Osteoblast (primary cell): Measurements from ENCODE around the gene WIZ. TPM values are rescaled to one million over a fixed set of nuclear protein-coding genes. Genes with fewer than 3 reads are reported as not detected.

Experiments
- DNase-seq: peaks from one replicate; pipeline ENCODE4 v3.0.0; 2011; ENCODE audit warnings: low spot score, mixed read lengths; ENCODE audit not compliant: insufficient read length; ENCODE audit errors: missing footprints
- H2AFZ ChIP-seq: 2 replicates; pipeline ENCODE4 v1.6.0; 2011; ENCODE audit warnings: mild to moderate bottlenecking, low read length
- H3K27ac ChIP-seq: 2 replicates; pipeline ENCODE4 v1.5.1; 2011; ENCODE audit warnings: mild to moderate bottlenecking, low read depth, low read length, moderate library complexity
- H3K27me3 ChIP-seq: 2 replicates; pipeline ENCODE4 v1.6.0; 2012; ENCODE audit warnings: mild to moderate bottlenecking, control low read depth, inconsistent platforms, low read length, moderate library complexity; ENCODE audit not compliant: insufficient read depth
- H3K36me3 ChIP-seq: 2 replicates; pipeline ENCODE4 v1.5.1; 2011; ENCODE audit warnings: mild to moderate bottlenecking, low read length, control low read depth, moderate library complexity; ENCODE audit not compliant: insufficient read depth
- H3K4me1 ChIP-seq: 2 replicates; pipeline ENCODE4 v1.5.1; 2011; ENCODE audit warnings: mild to moderate bottlenecking, low read length, control low read depth, moderate library complexity; ENCODE audit not compliant: insufficient read depth
- H3K4me2 ChIP-seq: 2 replicates; pipeline ENCODE4 v1.6.0; 2011; ENCODE audit warnings: mild to moderate bottlenecking, low read length; ENCODE audit not compliant: insufficient read depth
- H3K4me3 ChIP-seq: fragments of 200-600 bp; sonication (generic); 3 replicates; pipeline ENCODE4 v1.5.1; 2012; ENCODE audit warnings: mild to moderate bottlenecking, low read length, inconsistent platforms; ENCODE audit not compliant: insufficient read depth
- H3K79me2 ChIP-seq: 2 replicates; pipeline ENCODE4 v1.6.0; 2012; ENCODE audit warnings: mild to moderate bottlenecking, low read length, control low read depth, inconsistent platforms; ENCODE audit not compliant: insufficient read depth
- H3K9me3 ChIP-seq: 2 replicates; pipeline ENCODE4 v1.5.1; 2011; ENCODE audit warnings: low read depth, low read length, control low read depth
- H4K20me1 ChIP-seq: 2 replicates; pipeline ENCODE4 v1.6.0; 2012; ENCODE audit warnings: mild to moderate bottlenecking, low read length, control low read depth; ENCODE audit not compliant: insufficient read depth
- total RNA-seq: library from RNA; depleted of rRNA; stranded (reverse); fragments of >200 nt; gene quantifications from 2 replicates; pipeline ENCODE4 v1.2.3, GENCODE V29; 2012
- TF ChIP-seq, protein P1 (sequence below): IDR thresholded peaks from 2 replicates; pipeline ENCODE4 v1.5.1; 2011; ENCODE audit warnings: mild to moderate bottlenecking, low read depth, low read length, moderate library complexity; ENCODE audit errors: extremely low read depth

The WIZ gene
- total RNA-seq, 1 donor = 9.8 TPM

DNA sequence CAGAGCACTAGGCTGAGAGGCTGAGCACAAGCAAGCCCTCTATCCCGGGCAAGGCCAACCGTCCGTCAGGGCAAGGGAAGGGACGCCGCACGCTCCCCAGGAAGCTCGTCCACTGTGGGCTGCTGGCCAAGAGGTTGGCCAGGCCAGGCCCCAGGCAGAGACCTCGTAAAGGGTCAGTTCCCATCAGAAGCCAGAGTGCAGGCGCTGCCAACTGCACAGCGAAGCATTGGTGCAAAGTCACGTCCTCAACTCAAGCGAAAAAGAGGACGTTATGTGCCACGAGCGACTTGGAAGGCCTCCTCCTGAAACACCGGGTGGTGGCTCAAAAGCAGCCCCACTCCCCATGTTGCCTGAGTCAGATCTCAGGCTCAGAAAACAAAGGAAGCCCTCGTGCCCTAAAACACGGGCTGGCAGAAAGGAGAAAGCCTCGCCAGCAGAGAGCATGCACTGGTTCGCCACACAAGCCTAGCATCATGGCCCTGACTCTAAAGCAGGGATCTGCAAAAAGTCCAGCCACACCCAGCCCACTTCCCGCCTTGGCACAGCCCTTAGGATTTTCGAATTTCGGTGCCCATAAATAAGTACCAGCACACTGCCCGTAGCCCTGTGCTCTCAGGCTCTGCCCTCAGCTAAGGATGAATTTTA lies 74.8 kb downstream of the WIZ start:
- Histone ChIP-seq H3K4me3 (peak overlapping the region; percentile 7), H4K20me1 (peaks cover 52% of the 10 kb centered on the region), H3K4me1 (peaks cover 19% of the 10 kb centered on the region), H3K27me3 (no peaks in the 10 kb centered on the region), H3K27ac (peak overlapping the region; percentile 3), H2AFZ (no peak overlapping the region), H3K36me3 (peaks cover 32% of the 10 kb centered on the region), H3K9me3 (no peaks in the 10 kb centered on the region), H3K79me2 (peaks cover 84% of the 10 kb centered on the region), H3K4me2 (no peak overlapping the region)
- DNase-seq = peak; percentile 73
- TF ChIP-seq, protein P1, sequence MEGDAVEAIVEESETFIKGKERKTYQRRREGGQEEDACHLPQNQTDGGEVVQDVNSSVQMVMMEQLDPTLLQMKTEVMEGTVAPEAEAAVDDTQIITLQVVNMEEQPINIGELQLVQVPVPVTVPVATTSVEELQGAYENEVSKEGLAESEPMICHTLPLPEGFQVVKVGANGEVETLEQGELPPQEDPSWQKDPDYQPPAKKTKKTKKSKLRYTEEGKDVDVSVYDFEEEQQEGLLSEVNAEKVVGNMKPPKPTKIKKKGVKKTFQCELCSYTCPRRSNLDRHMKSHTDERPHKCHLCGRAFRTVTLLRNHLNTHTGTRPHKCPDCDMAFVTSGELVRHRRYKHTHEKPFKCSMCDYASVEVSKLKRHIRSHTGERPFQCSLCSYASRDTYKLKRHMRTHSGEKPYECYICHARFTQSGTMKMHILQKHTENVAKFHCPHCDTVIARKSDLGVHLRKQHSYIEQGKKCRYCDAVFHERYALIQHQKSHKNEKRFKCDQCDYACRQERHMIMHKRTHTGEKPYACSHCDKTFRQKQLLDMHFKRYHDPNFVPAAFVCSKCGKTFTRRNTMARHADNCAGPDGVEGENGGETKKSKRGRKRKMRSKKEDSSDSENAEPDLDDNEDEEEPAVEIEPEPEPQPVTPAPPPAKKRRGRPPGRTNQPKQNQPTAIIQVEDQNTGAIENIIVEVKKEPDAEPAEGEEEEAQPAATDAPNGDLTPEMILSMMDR = no peak

DNA sequence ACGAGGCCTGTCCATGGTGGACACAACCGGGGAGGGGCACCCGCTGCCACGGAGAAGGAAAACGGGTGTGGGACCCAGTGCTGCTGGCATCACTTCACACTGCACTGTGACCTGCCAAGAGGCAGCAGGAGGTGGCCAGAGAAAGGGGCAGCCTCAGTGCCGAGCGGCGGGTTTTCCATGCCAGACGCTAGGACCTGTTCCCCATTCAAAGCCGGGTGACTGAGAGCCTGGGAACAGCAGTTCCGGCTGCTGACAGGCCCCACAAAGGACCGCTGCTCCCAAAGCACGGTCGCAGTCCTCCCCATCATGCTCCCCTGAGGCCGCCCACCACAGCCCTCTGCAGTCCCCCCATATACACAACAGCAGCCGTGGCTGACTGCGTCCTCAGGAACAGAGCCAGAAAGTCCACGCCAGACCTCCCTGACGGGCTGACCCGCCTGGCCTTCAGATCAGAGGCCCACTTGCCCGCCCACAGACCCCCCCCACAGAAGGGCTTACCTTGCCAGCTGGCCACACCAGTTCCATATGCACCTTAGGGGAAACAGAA lies 75.6 kb downstream of the WIZ start:
- peak; percentile 64 for DNase-seq
- peaks cover 52% of the 10 kb centered on the region for H4K20me1 ChIP-seq
- H3K27ac ChIP-seq = peak overlapping the region; percentile 3
- H3K4me1 ChIP-seq = peaks cover 19% of the 10 kb centered on the region
- peaks cover 81% of the 10 kb centered on the region for H3K79me2 ChIP-seq
- no peaks in the 10 kb centered on the region for H3K27me3 ChIP-seq
- TF ChIP-seq, protein P1 = no peak
- H3K4me3 ChIP-seq = no peak overlapping the region
- H3K36me3 ChIP-seq = peaks cover 39% of the 10 kb centered on the region
- no peaks in the 10 kb centered on the region for H3K9me3 ChIP-seq
- H3K4me2 ChIP-seq = no peak overlapping the region
- H2AFZ ChIP-seq = no peak overlapping the region

DNA sequence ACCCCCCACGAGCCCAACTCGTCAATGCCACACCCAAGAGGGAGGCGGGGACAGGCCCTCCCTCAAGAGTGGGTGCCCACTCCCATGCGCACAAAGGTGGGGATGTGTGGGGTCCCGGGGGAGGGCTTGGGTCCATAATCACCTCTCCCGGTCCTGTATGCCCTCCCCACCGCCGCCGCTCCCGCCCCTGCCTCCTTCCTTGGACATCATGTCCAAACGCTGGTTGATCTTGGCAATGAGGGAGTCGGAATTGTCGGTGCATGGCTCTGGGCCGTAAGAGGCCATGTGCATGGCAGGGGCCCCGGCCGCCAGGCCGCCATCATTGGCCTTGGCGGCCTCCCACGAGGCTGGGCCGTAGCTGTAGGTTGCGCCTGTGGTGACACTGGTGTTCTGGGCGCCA lies 76.1 kb downstream of the WIZ start:
- Histone ChIP-seq H2AFZ (no peak overlapping the region), H3K27me3 (no peaks in the 10 kb centered on the region), H3K27ac (no peak overlapping the region), H3K4me1 (peaks cover 19% of the 10 kb centered on the region), H3K79me2 (peaks cover 79% of the 10 kb centered on the region), H3K4me2 (no peak overlapping the region), H4K20me1 (peaks cover 52% of the 10 kb centered on the region), H3K4me3 (no peak overlapping the region), H3K36me3 (peaks cover 44% of the 10 kb centered on the region), H3K9me3 (no peaks in the 10 kb centered on the region)
- peak; percentile 29 for DNase-seq
- TF ChIP-seq, protein P1 = no peak

DNA sequence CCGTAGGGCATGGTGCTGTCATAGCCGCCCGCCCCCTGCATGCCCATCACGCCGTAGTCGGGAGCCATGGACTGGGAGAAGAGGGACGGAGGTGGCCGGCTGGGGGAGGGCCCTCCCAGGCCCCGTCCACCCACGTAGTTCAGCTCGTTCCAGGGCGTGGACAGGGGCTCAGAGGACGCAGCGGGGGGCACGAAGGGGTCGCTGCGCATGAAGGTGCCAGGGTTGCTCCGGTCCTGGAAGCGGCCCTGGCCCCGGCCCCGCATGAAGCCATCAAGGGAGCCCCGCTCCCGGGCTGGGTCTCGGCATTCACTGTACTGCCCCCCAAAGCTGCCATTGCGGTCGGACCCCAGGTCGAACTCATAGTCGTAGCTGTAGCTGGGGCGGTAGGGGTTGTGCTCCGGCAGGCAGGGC lies 76.9 kb downstream of the WIZ start:
- peaks cover 76% of the 10 kb centered on the region for H3K79me2 ChIP-seq
- DNase-seq = peak; percentile 65
- no peak overlapping the region for H2AFZ ChIP-seq
- no peaks in the 10 kb centered on the region for H3K9me3 ChIP-seq
- TF ChIP-seq, protein P1 = no peak
- peaks cover 51% of the 10 kb centered on the region for H3K36me3 ChIP-seq
- H4K20me1 ChIP-seq = peaks cover 52% of the 10 kb centered on the region
- H3K27me3 ChIP-seq = no peaks in the 10 kb centered on the region
- peaks cover 14% of the 10 kb centered on the region for H3K4me1 ChIP-seq
- no peak overlapping the region for H3K27ac ChIP-seq
- no peak overlapping the region for H3K4me2 ChIP-seq
- H3K4me3 ChIP-seq = no peak overlapping the region
